PFSK-1 (cell line): Measurements from ENCODE around the gene PDGFRB.

Source experiments
- FOXP2 ChIP-seq: optimal IDR thresholded peaks from 2 replicates; pipeline ENCODE3; 2011; ENCODE audit warnings: borderline replicate concordance, control low read depth, inconsistent platforms; ENCODE audit not compliant: insufficient read depth; ENCODE audit errors: extremely low read length, extremely low read depth
- POLR2AphosphoS5 ChIP-seq: IDR thresholded peaks from 2 replicates; pipeline ENCODE4 v1.6.1; 2012; ENCODE audit warnings: low read depth, mild to moderate bottlenecking, control low read depth, low read length, moderate library complexity
- REST ChIP-seq, 2 experiments: IDR thresholded peaks; 2 replicates each; pipeline versions ENCODE4 v1.6.1 to v1.8.0; 2011 to 2012; ENCODE audit warnings: low read depth in 2 of 2, low read length in 2 of 2, control low read depth in 1 of 2, inconsistent platforms in 1 of 2, mild to moderate bottlenecking in 1 of 2, moderate library complexity in 1 of 2; ENCODE audit not compliant: insufficient read depth in 1 of 2
- SIN3A ChIP-seq: IDR thresholded peaks from 2 replicates; pipeline ENCODE4 v1.6.1; 2012; ENCODE audit warnings: mild to moderate bottlenecking, low read length, moderate library complexity, borderline replicate concordance; ENCODE audit not compliant: insufficient read depth

DNA sequence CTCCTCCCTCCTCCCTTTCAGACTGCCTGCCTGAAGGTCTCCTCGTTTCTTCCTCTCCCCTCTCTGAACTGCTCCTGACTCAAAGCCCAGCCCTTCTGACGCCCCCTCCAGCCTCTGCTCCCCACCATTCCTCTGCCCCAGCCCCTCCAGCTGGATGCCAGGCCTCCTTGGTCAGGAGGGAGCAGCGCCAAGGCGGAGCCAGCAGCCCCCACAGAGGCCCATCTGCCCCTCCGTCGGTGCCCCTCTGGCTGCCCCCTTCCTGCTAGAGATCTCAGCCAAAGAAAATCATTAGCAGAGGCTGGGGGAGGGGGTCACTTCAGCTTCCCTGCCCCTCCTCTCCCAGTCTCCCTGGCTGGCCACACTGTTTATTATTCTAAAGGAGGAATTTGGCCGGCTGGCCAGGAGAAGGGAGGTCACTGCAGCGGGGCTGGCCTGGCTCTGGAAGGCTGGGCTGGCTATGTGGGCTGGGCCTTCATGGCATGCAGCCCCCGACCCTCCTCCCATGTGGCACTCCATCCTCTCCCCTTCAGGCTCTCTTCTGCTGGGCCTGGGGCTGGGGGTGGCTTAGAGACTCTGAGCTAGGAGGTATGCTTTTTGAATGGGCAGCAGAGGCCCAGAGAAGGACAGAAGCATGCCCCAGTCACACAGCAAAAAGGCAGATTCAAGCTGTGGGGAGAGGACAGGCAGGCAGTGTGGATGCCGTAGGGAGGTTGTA lies 16.9 kb downstream of the PDGFRB start:
- TF ChIP-seq POLR2AphosphoS5 (no peak), SIN3A (no peak), REST (IDR thresholded peaks at IDR 0.05; ENCODE audit: insufficient read depth in 1 of 2, low read depth in 2 of 2, low read length in 2 of 2) (no peak), FOXP2 (no peak)
